Hematopoietic multipotent progenitor cell treated with erythropoietin and hydrocortisone succinate and interleukin-3 and kit ligand, for 4 days (in vitro differentiated cells): ENCODE data around the gene LIG3.
"Not testable (repeated sequence)": the region's sequence is repeated elsewhere in the genome, so short reads cannot be mapped to it uniquely, and the experiment has no call there.

Source experiments
- DNase-seq: peaks from one replicate; pipeline ENCODE4 v3.0.0-alpha.2; 2015

LIG3 gene

DNA sequence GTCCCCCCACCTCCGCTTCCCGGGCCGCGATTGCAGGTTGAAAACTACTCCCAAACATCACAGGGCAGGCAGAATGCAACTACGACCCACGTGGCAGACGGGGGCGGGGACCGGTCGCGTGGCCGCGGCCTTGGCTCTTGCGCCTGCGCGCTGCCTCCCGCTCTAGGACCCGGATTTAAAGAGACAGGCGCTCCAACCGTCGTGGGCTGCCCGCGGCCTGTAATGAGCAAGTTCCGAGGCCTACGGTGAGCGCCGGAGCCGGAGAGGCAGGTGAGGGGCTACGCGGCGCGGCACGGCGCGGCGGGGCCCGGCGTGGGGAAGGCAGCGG lies at the start of gene LIG3:
LIG3 (plus strand) TSS at position 160 of the 328 bp plus-strand sequence. CDS start 2,494 bp downstream, outside the sequence.
- peak; percentile 97 for DNase-seq

DNA sequence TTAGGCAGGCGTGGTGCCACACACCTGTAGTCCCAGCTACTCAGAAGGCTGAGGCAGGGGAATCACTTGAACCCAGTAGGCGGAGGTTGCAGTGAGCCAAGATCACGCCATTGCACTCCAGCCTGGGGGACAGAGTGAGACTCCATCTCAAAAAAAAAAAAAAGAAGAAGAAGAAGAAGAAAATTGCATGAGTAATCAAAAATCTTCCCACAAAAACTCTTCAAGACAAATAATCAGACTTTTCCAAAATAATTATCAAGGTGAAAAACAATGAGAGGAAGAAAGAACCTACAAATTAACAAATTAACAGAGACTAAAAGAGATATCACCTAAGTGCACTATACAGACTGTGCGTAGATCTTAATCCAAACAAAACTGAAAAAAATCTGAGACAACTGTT lies 29.5 kb upstream of the LIG3 start:
- not testable (repeated sequence) for DNase-seq

DNA sequence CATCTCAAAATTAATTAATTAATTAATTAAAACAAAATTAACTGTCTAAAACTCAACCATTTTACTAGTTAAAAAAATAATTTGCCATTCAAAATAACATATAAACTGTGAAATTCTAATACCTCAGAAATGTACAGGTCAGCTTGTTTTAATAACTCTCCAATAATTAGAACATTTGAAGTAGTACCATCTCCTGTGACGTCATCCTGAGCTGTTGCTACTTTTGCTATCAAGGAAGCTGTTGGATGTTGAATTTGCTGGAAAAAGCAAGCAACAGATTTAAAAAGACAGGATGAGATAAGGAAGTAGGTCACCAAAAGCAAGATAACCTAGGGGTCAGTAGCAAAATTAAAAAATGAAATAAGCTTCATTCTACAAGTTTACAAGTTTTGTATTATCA lies 21.9 kb upstream of the LIG3 start:
- no peak for DNase-seq

DNA sequence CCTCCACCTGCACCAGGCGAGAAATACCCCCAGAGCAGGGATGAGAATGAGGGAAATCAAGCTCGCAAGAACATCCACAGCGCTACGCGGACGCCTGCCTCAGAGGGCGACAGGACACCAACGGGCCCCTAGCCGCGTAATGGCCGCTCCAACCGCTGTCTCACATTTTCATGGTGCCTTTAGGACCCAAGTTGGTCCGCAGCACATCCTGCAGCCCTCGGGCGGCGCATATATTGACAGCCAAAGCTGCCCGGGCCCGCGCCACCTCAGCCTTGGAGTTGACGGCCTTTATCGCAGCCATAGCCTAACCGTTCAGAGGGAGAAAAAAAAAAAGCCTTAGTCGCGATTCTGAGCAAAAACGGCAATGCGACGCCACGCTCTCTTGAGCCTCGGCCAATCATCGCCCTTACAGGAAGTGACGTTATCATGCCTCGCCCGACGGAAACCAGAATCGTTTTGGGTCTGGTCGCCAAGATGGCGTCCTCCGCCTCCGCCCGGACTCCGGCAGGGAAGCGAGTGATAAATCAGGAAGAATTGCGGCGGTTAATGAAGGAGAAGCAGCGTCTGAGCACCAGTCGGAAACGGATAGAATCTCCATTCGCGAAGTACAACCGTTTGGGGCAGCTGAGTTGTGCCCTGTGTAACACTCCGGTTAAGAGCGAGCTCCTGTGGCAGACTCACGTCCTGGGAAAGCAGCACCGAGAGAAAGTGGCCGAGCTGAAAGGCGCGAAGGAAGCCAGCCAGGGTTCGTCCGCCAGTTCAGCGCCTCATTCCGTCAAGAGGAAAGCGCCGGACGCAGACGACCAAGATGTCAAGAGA lies 19.0 kb upstream of the LIG3 start, which contains the start of the genes CCT6B and ZNF830:
CCT6B (minus strand) TSS at position 368 of the 819 bp plus-strand sequence; CDS start at position 301, 67 bp downstream.
ZNF830 (plus strand) TSS at position 448 of the 819 bp plus-strand sequence; CDS start at position 475, 27 bp downstream.
- peak; percentile 98 for DNase-seq

DNA sequence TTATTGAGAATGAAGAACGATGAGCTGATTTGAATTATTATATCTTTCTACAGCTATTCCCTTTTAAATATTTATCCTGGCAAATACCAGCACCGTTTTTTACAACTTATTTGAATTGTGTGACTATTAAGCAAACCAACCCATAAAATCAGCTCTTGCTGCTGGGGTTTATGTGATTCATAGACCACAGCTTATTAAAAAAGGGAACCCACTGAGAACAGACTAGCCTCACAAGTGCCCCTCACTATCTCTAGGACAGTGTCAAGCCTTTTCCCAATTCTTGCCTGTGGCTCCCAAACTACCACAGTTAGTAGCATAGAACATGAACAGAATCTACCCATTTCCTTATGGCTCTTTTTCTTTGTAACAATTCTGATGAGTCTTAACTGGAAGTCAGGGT lies 6.1 kb upstream of the LIG3 start:
- no peak for DNase-seq

DNA sequence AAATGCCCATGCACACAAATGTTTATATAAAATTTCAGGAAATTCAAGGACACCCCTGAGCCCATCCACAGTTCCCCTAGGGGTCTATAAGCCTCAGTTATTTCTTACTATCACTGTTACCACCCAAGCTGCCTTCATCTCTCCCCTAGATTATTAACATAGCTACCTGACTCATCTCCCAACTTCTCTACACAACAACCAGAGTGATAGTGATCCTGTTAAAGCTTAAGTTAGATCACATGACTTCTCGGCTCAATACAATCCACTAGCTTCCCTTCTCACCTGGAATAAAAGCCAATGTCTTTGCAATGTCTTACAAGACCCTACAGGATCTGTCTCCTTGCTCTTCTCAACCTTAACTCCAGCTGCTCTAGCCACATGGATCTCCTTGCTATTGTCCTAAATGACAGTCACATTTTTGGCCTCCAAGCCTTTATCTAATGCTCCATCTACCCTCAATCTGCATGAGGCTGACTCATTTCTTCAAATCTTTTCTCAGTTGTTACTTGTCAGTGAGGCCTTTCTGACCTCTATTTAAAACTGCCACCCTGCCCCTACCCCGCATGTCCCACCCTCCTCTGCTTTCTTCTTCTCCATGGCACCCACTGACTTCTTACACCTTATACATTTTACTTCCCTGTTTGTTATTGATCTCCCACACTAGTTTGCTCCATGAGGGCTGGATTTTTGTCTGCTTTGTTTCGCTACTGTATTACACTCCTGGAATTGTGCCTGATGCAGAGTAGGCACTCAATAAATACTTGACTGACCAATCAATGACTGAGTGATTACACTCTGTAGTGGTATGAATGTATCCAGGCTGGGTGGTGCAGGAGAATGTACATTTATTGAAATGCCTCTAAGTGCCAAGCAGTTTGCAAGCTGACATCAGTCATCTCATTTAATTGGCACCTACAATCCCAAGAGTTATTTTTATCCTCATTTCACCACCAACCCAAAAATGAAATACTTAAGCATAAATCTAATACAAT lies 5.2 kb upstream of the LIG3 start:
- no peak for DNase-seq

DNA sequence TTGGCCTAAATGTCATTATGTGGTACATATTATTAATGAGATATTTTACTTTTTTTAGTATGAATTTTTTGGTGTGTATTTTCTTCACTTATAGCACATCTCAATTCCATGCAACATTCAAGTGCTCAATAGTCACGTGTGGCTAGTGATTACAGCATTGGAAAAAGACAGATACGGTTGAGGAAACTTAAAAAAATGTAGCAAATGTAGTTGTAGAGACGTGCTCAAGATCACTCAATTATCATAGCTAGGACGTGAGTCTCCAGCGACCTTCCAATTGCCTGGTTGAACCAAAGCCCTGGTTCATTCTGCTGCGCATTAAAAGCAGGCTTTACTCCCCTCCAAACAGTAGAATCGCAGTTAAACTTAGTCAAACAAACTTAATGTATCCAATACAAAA lies 1.2 kb upstream of the LIG3 start:
- DNase-seq, result no peak

DNA sequence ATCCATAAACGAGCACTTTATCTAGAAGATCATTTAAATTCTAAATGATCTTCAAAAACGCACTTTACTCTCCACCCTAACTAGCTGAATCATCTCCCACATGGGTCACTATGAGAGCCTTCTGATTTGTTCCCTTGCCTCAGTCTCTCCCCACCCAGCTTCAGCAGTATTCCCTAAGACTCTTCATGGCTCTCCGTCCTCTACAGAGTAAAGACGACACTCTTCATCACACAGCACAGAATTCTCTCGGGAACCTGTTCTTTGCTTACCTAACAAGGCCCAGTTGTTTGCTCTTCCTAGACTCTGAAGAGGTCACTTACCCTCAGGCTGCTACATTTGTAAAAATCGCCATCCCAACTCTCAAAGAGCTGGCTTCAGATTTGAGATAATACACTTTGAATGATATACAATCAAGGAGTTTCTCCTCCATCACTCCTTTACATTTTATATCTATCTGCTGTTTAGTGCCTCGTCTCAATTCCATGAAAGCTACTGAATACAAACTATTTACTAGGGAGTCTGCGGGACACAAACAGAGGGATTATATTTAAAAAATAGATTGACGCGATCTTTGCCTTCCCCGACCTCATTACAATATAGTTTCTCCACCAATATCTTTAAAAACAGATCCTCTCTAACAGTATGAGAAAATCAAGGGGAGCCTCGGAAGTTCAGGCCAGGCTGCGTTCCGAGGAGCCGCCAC lies 511 bp upstream of the LIG3 start:
- DNase-seq, result no peak

DNA sequence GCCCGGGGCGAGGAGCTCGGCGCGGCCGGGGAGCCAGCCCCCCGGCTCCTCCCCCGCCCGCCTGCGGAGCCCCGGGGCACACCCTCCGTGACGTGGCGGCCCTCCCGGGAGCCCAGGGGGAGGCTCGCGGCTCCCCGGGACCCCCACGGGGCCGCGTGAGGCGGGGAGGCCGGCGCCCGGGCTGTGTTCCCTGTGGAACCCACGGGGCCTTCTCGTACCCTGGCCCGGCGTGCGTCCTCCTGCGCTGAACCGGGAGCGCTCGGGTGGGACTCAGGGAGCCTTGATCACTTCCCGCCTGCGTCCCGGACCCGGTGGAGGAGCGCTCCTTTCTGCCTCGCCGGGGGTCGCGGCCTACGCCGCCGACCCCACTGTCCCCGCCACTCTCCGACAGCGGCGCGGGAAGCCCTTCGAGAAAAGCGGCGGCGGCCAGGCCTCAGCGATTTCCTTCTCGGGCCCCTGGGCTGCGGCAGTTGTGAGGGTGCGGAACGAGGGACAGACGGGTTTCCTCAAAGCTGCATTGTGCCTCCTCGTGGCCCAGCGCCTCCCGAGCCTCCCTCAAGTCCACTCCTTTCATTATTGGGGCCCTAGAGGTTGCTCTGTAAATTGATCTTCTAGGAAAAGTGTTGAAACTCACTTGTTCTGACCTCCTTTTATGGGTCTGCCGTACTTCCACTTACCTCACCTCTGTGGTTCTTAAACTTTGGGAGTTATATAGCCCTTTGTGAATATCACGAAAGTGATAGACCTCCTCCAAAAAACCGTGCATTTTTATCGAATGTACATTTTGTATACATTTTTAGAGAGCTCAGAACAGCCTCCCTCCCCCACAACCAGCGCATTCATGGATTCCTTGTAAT lies 597 bp downstream of the LIG3 start:
- peak; percentile 95 for DNase-seq

DNA sequence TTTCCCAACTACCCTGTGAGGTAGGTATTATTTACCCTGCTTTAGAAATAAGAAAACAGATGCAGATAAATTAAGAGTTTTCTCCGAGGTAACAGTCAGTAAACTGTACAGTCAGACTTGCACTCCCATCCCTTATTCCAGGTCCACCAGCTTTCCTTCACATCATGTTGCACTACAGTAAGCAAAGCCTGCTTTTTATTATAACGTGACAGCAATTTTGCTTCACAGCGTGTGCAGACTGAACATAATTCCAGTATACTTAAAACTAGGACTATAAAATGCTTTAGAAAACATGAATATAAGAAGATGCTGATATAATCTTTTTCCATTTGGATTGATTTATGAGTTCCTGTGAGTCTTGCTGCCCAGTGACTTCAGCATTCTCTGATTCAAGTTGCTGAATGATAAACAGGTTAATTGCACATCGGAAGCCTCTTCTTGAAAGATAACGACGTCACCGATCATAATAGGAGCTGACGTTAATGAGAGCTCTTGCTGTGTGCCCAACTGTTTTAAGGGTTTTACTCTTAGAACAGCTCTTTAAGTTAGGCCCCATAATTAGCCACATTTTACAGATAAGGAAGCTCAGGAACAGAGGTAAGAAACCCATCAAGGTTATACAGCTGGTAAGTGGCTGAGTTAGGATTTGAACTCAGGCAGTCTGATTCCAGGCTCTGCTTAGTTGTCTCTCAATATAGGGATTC lies 1.4 kb downstream of the LIG3 start:
- DNase-seq, result peak; percentile 89

DNA sequence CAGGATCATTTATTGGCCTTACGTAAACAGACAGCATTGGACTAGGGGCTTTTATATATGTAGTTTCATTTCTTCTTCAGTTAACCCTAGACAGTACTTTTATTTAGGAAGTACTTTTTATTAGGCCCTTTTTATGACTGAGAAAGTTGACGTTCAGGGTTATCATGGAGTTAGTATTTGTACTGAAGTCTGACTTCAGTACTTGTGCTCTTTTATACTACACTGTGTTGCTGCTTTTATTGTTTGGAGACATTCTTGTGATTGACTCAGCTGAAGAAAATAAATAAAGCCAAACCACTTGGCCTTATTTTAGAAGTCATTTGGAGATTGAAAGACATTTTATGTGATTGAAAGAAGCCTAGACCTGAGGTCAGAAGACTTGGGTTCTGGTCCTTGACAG lies 6.9 kb downstream of the LIG3 start:
- DNase-seq, result no peak

DNA sequence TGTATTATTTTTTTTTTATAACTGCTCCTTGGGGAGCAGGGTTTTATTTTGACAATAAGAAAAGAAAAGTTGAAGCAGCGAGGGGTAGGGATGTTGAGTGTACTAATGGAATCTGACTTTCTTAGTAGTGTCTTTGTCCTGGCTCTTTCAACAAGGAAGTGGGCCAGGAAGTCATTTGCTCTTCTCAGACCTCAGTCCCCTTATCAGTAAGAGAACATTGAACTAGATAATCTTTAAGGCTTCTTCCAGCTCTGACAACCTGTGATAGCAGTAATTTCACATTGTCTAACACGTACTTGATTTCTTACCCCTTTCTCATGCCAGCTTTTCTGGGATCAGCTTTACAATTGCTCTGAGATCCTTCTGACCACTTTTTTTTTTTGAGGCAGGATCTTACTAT lies 8.3 kb downstream of the LIG3 start:
- peak; percentile 81 for DNase-seq

DNA sequence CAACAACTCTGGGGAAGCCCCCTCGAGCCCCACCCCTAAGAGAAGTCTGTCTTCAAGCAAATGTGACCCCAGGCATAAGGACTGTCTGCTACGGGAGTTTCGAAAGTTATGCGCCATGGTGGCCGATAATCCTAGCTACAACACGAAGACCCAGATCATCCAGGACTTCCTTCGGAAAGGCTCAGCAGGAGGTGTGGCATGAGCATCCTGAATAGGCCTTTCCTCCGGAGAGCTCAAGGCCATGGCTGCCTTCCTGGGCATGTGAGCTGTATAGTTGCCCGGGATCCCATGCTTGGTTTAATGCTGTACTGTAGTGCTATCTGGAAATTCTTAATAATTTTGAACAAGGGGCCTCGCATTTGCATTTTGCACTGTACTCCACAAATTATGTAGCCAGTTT lies 9.2 kb downstream of the LIG3 start:
- no peak for DNase-seq

DNA sequence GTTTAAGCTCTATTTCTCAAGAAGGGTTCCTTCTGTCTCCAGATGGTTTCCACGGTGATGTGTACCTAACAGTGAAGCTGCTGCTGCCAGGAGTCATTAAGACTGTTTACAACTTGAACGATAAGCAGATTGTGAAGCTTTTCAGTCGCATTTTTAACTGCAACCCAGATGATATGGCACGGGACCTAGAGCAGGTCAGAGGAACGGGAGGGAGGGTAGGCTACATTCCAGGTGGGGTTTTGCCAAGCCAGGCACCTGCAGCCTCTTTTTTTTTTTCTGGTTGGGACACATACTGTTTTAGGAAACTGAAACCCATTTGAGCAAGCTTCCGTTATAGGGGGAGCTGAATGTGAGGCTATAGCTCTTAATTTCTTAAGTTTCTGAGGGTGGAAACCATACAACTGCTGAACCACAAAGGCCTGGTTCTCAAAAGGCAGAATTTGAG lies 10.6 kb downstream of the LIG3 start:
- DNase-seq, result peak; percentile 72

DNA sequence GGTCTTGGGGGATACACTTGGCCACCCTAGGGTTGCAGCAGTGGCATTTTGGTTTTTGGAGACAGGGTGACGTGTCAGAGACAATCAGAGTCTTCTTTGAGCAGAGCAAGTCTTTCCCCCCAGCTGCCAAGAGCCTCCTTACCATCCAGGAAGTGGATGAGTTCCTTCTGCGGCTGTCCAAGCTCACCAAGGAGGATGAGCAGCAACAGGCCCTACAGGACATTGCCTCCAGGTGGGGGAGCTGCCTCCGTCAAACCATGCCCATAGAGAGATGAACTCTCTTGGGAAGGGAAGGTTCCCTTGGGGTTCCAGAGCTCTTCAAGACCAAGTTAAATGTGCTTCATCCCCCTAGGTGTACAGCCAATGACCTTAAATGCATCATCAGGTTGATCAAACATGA lies 11.3 kb downstream of the LIG3 start:
- no peak for DNase-seq

DNA sequence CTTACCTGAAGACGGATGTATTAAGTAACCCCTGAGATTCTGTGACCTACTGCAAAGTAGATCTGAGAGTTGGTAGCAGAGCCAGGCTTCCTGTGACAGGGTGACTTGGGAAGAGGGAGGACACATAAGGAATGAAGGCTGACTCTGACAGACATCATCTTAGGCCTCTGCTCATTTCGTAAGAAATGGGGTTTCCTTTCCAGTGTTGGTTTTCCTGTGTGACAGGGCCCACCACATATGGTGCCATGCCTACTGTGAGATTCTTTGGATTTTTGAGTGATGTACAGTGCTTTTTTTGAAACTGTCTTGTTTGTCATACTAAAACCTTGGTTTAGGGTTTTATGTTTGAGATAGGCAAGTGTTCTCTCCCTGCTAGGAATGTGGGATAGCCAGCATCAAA lies 12.7 kb downstream of the LIG3 start:
- DNase-seq, result no peak

DNA sequence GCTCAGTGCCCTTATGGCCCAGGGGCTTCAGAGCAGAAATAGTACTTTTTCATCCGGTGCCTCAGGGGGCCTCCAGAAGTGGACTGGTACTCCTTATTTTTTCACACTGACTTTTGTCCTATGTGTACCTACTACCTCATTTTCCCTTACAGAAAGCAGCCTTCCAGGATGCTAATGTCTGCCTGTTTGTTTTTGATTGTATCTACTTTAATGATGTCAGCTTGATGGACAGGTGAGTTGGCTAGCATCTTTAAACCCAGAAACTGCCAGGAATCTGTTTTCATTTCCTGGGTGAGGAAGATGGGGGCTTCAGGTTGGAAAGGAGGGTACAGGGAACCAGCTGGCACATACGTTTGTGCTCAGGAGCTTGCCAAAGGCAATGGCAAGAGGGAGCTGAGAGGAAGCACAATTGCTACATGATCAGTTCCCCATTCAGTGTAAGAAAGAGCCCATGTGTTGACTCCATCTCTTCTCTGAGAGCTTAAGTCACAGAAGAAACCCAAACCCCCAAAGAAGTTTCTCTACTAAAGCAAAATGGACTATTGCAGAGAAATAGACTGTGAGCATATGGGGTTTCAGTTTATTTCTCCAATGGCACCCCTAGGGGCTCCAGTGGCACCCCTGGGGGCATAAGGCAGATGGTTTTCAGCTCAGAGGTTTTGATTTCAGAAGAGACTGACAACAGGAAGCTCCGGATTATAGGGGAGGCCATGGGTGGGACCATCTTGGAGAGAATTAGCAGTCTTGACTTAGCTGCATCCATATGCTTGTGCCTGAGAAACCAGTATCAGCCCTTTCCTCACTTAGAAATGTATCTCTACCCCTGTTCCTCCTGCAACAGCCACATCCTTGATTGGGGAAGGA lies 16.3 kb downstream of the LIG3 start:
- DNase-seq, result no peak

DNA sequence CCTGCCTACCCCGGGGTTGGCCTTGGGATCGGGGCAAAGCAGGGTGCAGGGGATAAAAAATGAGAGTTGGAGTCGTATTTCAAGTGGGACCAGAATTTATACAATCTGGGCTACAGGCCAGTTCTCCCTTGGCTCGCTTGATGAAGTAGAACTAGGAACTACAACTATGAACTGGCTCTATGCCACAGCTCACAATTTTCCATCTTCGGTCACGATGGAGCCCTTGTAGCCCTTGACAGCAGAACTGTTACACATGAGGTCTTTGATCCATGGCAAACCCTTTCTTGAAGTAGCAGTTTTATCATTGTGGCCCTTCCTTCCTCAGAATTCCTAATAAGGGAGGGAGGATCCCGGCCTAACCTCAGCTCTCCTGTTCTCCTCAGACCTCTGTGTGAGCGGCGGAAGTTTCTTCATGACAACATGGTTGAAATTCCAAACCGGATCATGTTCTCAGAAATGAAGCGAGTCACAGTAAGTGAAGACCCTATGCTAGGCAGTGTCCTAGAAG lies 17.1 kb downstream of the LIG3 start:
- DNase-seq, result no peak

DNA sequence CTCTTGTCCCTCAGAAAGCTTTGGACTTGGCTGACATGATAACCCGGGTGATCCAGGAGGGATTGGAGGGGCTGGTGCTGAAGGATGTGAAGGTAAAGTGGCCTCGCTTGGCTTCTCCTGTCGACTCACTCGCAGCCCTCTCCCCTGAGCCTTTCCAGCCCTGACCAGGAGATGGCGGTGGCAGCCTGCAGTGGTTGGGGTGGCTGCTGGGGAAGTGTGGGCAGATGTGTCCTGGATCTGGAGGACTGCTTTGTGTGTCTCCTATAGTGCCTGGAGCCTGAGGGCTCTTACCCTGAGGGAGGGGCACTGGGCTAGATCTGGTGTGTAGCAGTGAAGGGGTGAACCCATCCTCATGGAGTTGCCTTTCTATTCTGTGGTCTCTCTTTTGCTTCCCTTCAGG lies 17.9 kb downstream of the LIG3 start:
- DNase-seq, result peak; percentile 89

DNA sequence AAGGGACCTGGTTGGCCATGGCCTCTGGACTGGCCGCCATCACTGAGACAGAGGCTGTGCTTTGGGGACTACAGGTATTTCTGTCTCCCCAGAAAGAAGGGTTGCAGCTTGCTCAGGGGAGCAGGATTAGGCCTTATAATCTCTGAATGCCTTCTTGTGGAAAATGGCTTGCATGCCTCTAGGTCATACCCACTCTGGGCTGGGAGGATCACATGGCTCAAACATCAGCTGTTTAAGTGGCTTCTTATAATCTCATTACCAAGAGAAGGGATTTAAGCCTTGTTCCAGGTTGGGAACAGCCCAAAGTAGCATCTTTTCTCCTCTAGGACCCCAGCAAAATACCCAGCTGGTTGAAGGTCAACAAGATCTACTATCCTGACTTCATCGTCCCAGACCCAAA lies 19.1 kb downstream of the LIG3 start:
- no peak for DNase-seq
